ENCODE results near the gene TMSB10. TPM values are rescaled to one million over a fixed set of nuclear protein-coding genes. Genes with fewer than 3 reads are reported as not detected.

The TMSB10 gene
- total RNA-seq, 1 donor: 3,633 TPM

DNA sequence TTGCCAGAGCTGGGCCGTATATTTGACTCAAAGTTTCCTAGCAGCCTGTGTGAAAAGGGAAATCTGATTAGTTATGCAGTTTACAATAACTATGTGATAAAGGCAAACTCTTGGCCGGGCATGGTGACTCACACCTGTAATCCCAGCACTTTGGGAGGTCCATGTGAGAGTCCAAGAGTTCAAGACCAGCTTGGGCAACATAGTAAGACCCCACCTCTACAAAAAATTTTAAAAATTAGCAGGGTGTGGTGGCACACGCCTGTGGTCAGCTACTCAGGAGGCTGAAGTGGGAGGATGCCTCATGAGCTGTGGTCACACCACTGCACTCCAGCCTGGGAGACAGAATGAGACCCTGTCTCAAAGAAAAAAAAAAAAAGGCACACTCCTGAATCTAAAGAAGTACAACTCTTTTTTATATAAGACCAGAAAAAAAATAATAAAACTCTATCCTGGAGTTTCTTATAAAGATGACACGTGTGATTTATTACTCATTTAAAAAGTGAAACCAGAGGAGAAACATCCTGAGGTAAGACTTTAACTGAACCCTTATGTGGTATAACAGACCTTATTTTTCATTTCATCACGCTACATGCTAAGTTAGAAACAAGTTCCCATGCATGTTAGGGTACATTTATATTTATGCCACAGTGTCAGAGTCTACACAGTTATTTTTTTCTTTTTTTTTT, 32.9 kb downstream of the TMSB10 start:
- Histone ChIP-seq H4K20me1 (ENCODE audit: insufficient read depth, low read length) (no peaks in the 10 kb centered on the region), H3K9me3 (ENCODE audit: low read depth, low read length) (no peaks in the 10 kb centered on the region), H3K4me1 (ENCODE audit: insufficient read depth, low read length) (peaks cover 5% of the 10 kb centered on the region), H3K4me2 (ENCODE audit: insufficient read depth, low read length) (peak overlapping the region; percentile 10), H2AFZ (ENCODE audit: low read length) (no peak overlapping the region), H3K36me3 (ENCODE audit: insufficient read depth, low read length) (no peaks in the 10 kb centered on the region), H3K4me3 (ENCODE audit: insufficient read depth, low read length) (no peak overlapping the region), H3K27ac (ENCODE audit: low read depth, low read length) (no peak overlapping the region), H3K27me3 (ENCODE audit: insufficient read depth, low read length) (no peaks in the 10 kb centered on the region), H3K79me2 (ENCODE audit: insufficient read depth, low read length) (no peaks in the 10 kb centered on the region)
- TF ChIP-seq, protein P1, sequence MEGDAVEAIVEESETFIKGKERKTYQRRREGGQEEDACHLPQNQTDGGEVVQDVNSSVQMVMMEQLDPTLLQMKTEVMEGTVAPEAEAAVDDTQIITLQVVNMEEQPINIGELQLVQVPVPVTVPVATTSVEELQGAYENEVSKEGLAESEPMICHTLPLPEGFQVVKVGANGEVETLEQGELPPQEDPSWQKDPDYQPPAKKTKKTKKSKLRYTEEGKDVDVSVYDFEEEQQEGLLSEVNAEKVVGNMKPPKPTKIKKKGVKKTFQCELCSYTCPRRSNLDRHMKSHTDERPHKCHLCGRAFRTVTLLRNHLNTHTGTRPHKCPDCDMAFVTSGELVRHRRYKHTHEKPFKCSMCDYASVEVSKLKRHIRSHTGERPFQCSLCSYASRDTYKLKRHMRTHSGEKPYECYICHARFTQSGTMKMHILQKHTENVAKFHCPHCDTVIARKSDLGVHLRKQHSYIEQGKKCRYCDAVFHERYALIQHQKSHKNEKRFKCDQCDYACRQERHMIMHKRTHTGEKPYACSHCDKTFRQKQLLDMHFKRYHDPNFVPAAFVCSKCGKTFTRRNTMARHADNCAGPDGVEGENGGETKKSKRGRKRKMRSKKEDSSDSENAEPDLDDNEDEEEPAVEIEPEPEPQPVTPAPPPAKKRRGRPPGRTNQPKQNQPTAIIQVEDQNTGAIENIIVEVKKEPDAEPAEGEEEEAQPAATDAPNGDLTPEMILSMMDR (IDR thresholded peaks at IDR 0.05; ENCODE audit: extremely low read depth, low read depth, low read length): no peak
- DNase-seq (ENCODE audit: insufficient read length, low spot score, missing footprints): no peak

DNA sequence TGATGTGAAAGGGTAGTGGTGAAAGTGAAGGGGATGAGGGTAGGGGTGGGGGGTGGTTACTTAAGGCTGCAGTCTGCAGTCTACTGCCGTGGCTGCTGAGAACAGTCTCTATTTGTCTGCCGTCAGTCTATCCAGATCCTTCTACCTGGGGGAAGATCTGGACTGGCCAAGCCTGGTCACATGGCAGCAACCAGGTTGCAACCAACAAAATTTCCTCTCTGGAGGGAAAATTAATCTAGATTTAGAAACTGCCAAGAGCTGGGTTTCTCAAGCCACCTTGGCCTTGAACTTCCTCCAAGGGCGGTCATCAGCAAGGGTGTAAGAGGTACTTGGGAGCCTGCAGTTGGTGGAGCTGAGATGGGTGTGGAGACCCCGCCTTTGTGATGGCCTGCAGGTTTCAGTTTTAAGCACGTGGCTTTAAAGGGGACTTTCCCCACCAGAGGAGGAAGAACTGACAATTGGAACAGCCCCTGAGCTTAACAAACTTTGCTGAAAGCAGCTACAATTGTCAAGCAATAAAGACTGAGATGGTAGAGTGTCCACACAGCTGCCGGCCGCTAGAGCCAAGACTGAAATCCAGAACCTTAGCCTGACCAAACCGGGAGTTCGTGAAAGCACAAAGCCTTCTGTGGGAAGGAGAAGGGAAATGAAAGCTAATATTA, 34.1 kb downstream of the TMSB10 start:
- no peak for DNase-seq (ENCODE audit: insufficient read length, low spot score, missing footprints)
- H3K4me2 ChIP-seq (ENCODE audit: insufficient read depth, low read length): no peak overlapping the region
- no peak overlapping the region for H3K4me3 ChIP-seq (ENCODE audit: insufficient read depth, low read length)

DNA sequence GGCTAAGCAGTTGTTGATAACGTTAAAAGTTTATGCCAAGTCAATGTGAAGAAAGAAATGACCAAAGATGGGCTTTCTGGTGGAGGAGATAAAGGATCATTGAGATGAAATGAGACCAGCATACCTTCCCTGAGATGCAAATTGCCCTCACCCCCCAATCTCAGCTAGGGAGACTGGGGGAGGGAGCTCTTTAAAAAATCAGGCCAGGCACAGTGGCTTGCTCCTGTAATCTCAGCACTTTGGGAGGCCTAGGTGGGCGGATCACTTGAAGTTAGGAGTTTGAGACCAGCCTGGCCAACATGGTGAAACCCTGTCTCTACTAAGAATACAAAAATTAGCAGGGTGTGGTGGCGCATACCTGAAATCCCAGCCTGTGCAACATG, 34.6 kb downstream of the TMSB10 start:
- Histone ChIP-seq H3K4me2 (ENCODE audit: insufficient read depth, low read length) (no peak overlapping the region), H3K36me3 (ENCODE audit: insufficient read depth, low read length) (no peaks in the 10 kb centered on the region), H3K4me3 (ENCODE audit: insufficient read depth, low read length) (no peak overlapping the region), H3K27ac (ENCODE audit: low read depth, low read length) (no peak overlapping the region), H3K9me3 (ENCODE audit: low read depth, low read length) (no peaks in the 10 kb centered on the region), H3K79me2 (ENCODE audit: insufficient read depth, low read length) (no peaks in the 10 kb centered on the region), H3K4me1 (ENCODE audit: insufficient read depth, low read length) (peaks cover 5% of the 10 kb centered on the region), H2AFZ (ENCODE audit: low read length) (no peak overlapping the region), H4K20me1 (ENCODE audit: insufficient read depth, low read length) (no peaks in the 10 kb centered on the region), H3K27me3 (ENCODE audit: insufficient read depth, low read length) (no peaks in the 10 kb centered on the region)
- TF ChIP-seq, protein P1 (IDR thresholded peaks at IDR 0.05; ENCODE audit: extremely low read depth, low read depth, low read length): no peak
- DNase-seq (ENCODE audit: insufficient read length, low spot score, missing footprints): no peak

More for the DNA sequence above, 34.1 kb downstream of the TMSB10 start:
- H3K27ac ChIP-seq (ENCODE audit: low read depth, low read length): no peak overlapping the region
- H2AFZ ChIP-seq (ENCODE audit: low read length): no peak overlapping the region
- H3K79me2 ChIP-seq (ENCODE audit: insufficient read depth, low read length): no peaks in the 10 kb centered on the region
- H4K20me1 ChIP-seq (ENCODE audit: insufficient read depth, low read length): no peaks in the 10 kb centered on the region
- H3K9me3 ChIP-seq (ENCODE audit: low read depth, low read length): no peaks in the 10 kb centered on the region
- TF ChIP-seq, protein P1 (IDR thresholded peaks at IDR 0.05; ENCODE audit: extremely low read depth, low read depth, low read length): no peak
- H3K27me3 ChIP-seq (ENCODE audit: insufficient read depth, low read length): no peaks in the 10 kb centered on the region
- H3K4me1 ChIP-seq (ENCODE audit: insufficient read depth, low read length): peaks cover 5% of the 10 kb centered on the region
- no peaks in the 10 kb centered on the region for H3K36me3 ChIP-seq (ENCODE audit: insufficient read depth, low read length)

DNA sequence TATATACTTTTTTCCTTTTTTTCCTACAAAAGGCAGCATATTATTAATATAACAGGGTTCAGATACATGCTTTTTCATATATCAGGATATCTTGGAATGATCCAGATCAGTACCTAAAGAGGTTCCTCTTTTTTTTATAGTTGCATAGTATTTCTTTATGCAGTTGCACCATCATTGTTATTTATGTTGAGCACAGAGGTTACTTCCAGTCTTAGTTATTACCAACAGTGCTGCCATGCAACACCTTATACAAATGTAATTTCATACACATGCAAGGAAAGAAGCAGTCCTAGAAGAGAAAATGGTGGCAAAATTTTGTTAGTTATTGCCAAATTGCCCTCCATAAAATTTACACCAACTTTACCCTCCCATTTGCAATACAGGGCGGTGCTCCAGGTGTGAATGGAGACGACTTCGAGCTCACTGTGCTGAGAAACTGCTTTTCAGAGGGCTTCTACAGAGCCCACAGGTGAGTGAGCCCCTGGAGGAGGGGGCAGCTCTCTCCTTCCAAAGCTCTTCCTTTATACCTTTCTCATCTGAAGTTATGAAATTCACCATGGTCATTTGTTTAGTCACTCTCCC, 35.5 kb downstream of the TMSB10 start:
- Histone ChIP-seq H3K79me2 (ENCODE audit: insufficient read depth, low read length) (no peaks in the 10 kb centered on the region), H3K27ac (ENCODE audit: low read depth, low read length) (no peak overlapping the region), H3K9me3 (ENCODE audit: low read depth, low read length) (no peaks in the 10 kb centered on the region), H3K27me3 (ENCODE audit: insufficient read depth, low read length) (no peaks in the 10 kb centered on the region), H2AFZ (ENCODE audit: low read length) (no peak overlapping the region), H4K20me1 (ENCODE audit: insufficient read depth, low read length) (no peaks in the 10 kb centered on the region), H3K4me2 (ENCODE audit: insufficient read depth, low read length) (no peak overlapping the region), H3K36me3 (ENCODE audit: insufficient read depth, low read length) (no peaks in the 10 kb centered on the region), H3K4me3 (ENCODE audit: insufficient read depth, low read length) (no peak overlapping the region), H3K4me1 (ENCODE audit: insufficient read depth, low read length) (peaks cover 8% of the 10 kb centered on the region)
- no peak for DNase-seq (ENCODE audit: insufficient read length, low spot score, missing footprints)
- TF ChIP-seq, protein P1 (IDR thresholded peaks at IDR 0.05; ENCODE audit: extremely low read depth, low read depth, low read length): no peak

All from osteoblast (primary cell).